Mesothelial cell of epicardium (in vitro differentiated cells): Measurements from ENCODE around the gene ARHGAP18. TPM values are rescaled to one million over a fixed set of nuclear protein-coding genes. Genes with fewer than 3 reads are reported as not detected.

Source experiments
- DNase-seq, 2 experiments: peaks; one replicate each; pipeline ENCODE4 v3.0.0; 2021; ENCODE audit warnings: low spot score in 2 of 2; ENCODE audit not compliant: unreplicated experiment in 2 of 2
- H3K27ac Mint-ChIP-seq: 2 replicates; pipeline ENCODE4 v1.8.0; 2021; ENCODE audit warnings: mixed read lengths
- H3K27me3 Mint-ChIP-seq: 2 replicates; pipeline ENCODE4 v1.8.0; 2021; ENCODE audit warnings: low read depth, mixed read lengths
- H3K36me3 Mint-ChIP-seq: 2 replicates; pipeline ENCODE4 v1.8.0; 2021; ENCODE audit warnings: mixed read lengths
- H3K4me1 Mint-ChIP-seq: 2 replicates; pipeline ENCODE4 v1.8.0; 2021; ENCODE audit warnings: mixed read lengths
- H3K4me3 Mint-ChIP-seq: 2 replicates; pipeline ENCODE4 v1.8.0; 2021; ENCODE audit warnings: mild to moderate bottlenecking, moderate library complexity, mixed read lengths
- H3K9me3 Mint-ChIP-seq: 2 replicates; pipeline ENCODE4 v1.8.0; 2021; ENCODE audit warnings: mixed read lengths
- CTCF ChIP-seq: fragments of 200-600 bp; sonication (generic); IDR thresholded peaks from one replicate; pipeline ENCODE4 v1.5.0; 2021; ENCODE audit warnings: antibody characterized with exemption; ENCODE audit not compliant: unreplicated experiment
- total RNA-seq: library from RNA; stranded (reverse); gene quantifications from 3 replicates; pipeline ENCODE4 v1.2.1, GENCODE V29; 2021

ARHGAP18 gene
- total RNA-seq, 1 donor from 2014 or later: 10.5 TPM

GRCh38 chr6:129534926-129535325, 175.1 kb downstream of the ARHGAP18 start:
- peaks cover 8% of the 10 kb centered on the region for H3K36me3 Mint-ChIP-seq
- TF ChIP-seq CTCF: no peak
- H3K27ac Mint-ChIP-seq: no peak overlapping the region
- H3K4me3 Mint-ChIP-seq: no peak overlapping the region
- H3K9me3 Mint-ChIP-seq: peaks cover 21% of the 10 kb centered on the region
- no peaks in the 10 kb centered on the region for H3K27me3 Mint-ChIP-seq
- peaks cover 1% of the 10 kb centered on the region for H3K4me1 Mint-ChIP-seq
- DNase-seq: no peak

Other genes with a start within 250 kb of the ARHGAP18 start
- not detected in 3 replicates for gene TMEM244, start 151.1 kb upstream of the ARHGAP18 start, total RNA-seq